Heart left ventricle (tissue), 13 donors: ENCODE measurements around the gene PRICKLE2.

Source experiments
- CTCF ChIP-seq, 12 donors: fragments of 200-600 bp; sonication (generic) in 4 of 12; IDR thresholded peaks; one replicate each; pipeline versions ENCODE4 v1.5.0 to v1.8.0; 2018 to 2022; ENCODE audit warnings: antibody characterized with exemption in 12 of 12, mild to moderate bottlenecking in 5 of 12
- POLR2A ChIP-seq, 2 donors: fragments of 450-650 bp; IDR thresholded peaks; one replicate each; pipeline ENCODE4 v1.6.1; 2017; ENCODE audit warnings: antibody characterized with exemption in 2 of 2, mild to moderate bottlenecking in 2 of 2, moderate library complexity in 2 of 2
- donor health status: ischemic (EF 13 %, LVEDD 7.1; RV severe dilation, severe dysfunction).
- donor health status: DM: no; HTN: yes; CAD: no.
- donor health status: DM: no; HTN: no; CAD: no.
- donor health status: ischemic (EF 25% LVEDD 6.9; RV normal size, moderate dysfunction).
- donor health status: ischemic (EF 25% LVEDD 5.7; RV mildly dilated, moderate dysfunction).
- donor health status: ischemic (EF 35%, LVEDD 5.7; RV mildly dilated, moderate dysfunction).
- donor health status: nonischemic (EF 11% LVEDD 7.7; RV severe dilation, severe dysfunction).
- donor health status: DM: yes; HTN: yes; CAD: no.
- donor health status: PGD.
- donor health status: ischemic (EF 29% LVEDD 5.4; RV normal size, mild dysfunction).
- donor health status: nonischemic (EF 23%, LVEDD 6.1; RV moderate dilation, normal function).

GRCh38 chr3:64070704-64071103 lies 154.6 kb downstream of the PRICKLE2 start:
- TF ChIP-seq CTCF (IDR thresholded peaks at IDR 0.05) (no peak), POLR2A (IDR thresholded peaks at IDR 0.05) (no peak)
